Daoy (cell line): Measurements from ENCODE around the gene GNG4. TPM values are rescaled to one million over a fixed set of nuclear protein-coding genes. Genes with fewer than 3 reads are reported as not detected.
"Not testable (repeated sequence)": the region's sequence is repeated elsewhere in the genome, so short reads cannot be mapped to it uniquely, and the experiment has no call there.

Experiments
- DNase-seq: peaks from one replicate; pipeline ENCODE4 v3.0.0-alpha.2; 2015; ENCODE audit warnings: low read depth
- total RNA-seq: library from RNA; depleted of rRNA; stranded (reverse); fragments of >200 nt; shearing (Covaris generic); gene quantifications from 2 replicates; pipeline ENCODE4 v1.2.3, GENCODE V29; 2014

The GNG4 gene
- total RNA-seq, 1 experiment from 2014 or later = 2.2 TPM

GRCh38 chr1:235545292-235545930 is 104.2 kb downstream of the GNG4 start:
- no peak for DNase-seq

GRCh38 chr1:235542845-235543244 is 106.7 kb downstream of the GNG4 start:
- DNase-seq = not testable (repeated sequence)

GRCh38 chr1:235533476-235534168 is 116.0 kb downstream of the GNG4 start:
- no peak for DNase-seq

- peak; percentile 61 for DNase-seq
Observed at GRCh38 chr1:235532360-235532759, 117.2 kb downstream of the GNG4 start.

GRCh38 chr1:235527196-235527814 is 122.3 kb downstream of the GNG4 start:
- no peak for DNase-seq

GRCh38 chr1:235525314-235525713 is 124.3 kb downstream of the GNG4 start:
- DNase-seq = no peak

GRCh38 chr1:235516862-235517446 is 132.6 kb downstream of the GNG4 start:
- no peak for DNase-seq

- DNase-seq = no peak
Observed at GRCh38 chr1:235515844-235516512, 133.6 kb downstream of the GNG4 start.

GRCh38 chr1:235513495-235514366 is 135.9 kb downstream of the GNG4 start:
- DNase-seq = peak; percentile 54

GRCh38 chr1:235511470-235512240 is 137.9 kb downstream of the GNG4 start:
- no peak for DNase-seq

GRCh38 chr1:235510823-235511222 is 138.8 kb downstream of the GNG4 start:
- DNase-seq = no peak

- DNase-seq = no peak
Observed at GRCh38 chr1:235507623-235508022, 142.0 kb downstream of the GNG4 start.

GRCh38 chr1:235504494-235505222 is 144.9 kb downstream of the GNG4 start:
- DNase-seq = peak; percentile 100

- no peak for DNase-seq
Observed at GRCh38 chr1:235504122-235504493, 145.5 kb downstream of the GNG4 start, which contains the start of gene B3GALNT2. Gene B3GALNT2, minus strand, starts transcription at chr1:235504452. Its CDS starts 200 bp downstream, at chr1:235504252.

- DNase-seq = peak; percentile 68
Observed at GRCh38 chr1:235503403-235504121, 146.0 kb downstream of the GNG4 start.

GRCh38 chr1:235502601-235503402 is 146.8 kb downstream of the GNG4 start:
- DNase-seq = no peak

- DNase-seq = no peak
Observed at GRCh38 chr1:235500971-235501540, 148.5 kb downstream of the GNG4 start.
